ENCODE measurements around the gene NT5E. TPM values are rescaled to one million over a fixed set of nuclear protein-coding genes. Genes with fewer than 3 reads are reported as not detected.
A peak's percentile ranks its signal among the peaks of the same experiment; 100 is the strongest.

NT5E gene
- total RNA-seq, 1 experiment from 2014 or later: 46.2 TPM

DNA sequence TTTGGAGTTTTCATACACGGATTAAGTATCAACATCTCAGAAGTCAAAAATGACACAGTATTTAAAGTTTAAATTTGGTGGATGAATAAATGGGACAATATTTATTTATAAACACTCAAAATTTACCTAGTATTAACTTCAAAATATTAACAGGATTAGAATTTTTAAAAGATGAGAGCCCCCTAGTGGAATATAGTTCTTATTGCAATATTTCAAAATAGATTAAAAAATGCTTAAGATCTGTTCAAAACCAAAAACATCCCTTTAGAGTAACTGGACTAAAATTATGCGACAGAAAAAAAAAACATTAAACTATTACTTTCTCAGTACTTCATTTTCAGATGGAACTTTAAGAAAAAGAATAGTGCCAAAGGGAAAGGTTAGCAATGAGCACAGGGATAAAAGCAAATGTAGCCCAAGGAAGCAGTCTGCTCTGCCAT, 87.2 kb downstream of the NT5E start:
- in situ Hi-C loops (cut with HindIII; ENCODE audit: low pct_unique_long_range_greater_than_20kb, low sequenced_read_pairs): no loop called here
- peak; percentile 5 for DNase-seq (ENCODE audit: low read depth)

DNA sequence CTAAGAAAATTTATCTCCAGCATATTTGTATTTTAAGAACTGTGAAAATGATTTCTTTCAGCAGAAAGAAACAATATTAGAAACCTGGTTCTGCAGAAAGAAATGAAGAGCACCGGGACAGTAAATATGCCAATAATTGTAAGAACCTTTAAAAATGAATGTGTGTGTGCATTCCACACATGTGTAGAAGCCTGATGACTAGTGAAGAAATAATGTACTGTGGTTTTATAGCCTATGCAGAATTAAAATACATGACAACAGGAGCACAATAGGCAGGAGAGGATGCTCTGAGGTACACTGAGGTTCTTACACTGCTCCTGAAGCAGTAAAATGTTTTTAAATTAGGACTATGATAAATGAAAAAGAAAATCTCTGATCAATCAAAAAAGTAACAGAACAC, 94.9 kb downstream of the NT5E start:
- DNase-seq (ENCODE audit: low read depth): no peak
- in situ Hi-C loops (cut with HindIII; ENCODE audit: low pct_unique_long_range_greater_than_20kb, low sequenced_read_pairs): no loop called here

Other genes with a start within 250 kb of the NT5E start
- 82.9 and 110 TPM in 2 replicates for gene SNX14, start 143.8 kb downstream of the NT5E start, total RNA-seq (2014; rRNA removed; shearing (Covaris generic); ENCODE audit: low replicate concordance)
- 32.4 and 47.3 TPM in 2 replicates for gene SYNCRIP, start 192.8 kb downstream of the NT5E start, total RNA-seq (2014; rRNA removed; shearing (Covaris generic); ENCODE audit: low replicate concordance)

All from Caki2 (cell line).